HUDEP-2 (cell line): Measurements from ENCODE around the gene NSL1.
A peak's percentile ranks its signal among the peaks of the same experiment; 100 is the strongest.
"Not testable (repeated sequence)": the region's sequence is repeated elsewhere in the genome, so short reads cannot be mapped to it uniquely, and the experiment has no call there.

Experiments
- DNase-seq, 76 experiments: peaks; one replicate each; lab custom pipeline; 2025; ENCODE audit not compliant: unreplicated experiment in 76 of 76; lab: John Stamatoyannopoulos, UW

NSL1 gene

GRCh38 chr1:212791676-212792395 is at the start of gene NSL1, which contains the start of gene TATDN3:
Gene NSL1 (minus strand): TSS chr1:212791777. CDS start chr1:212791763, 14 bp downstream.
Gene TATDN3 (plus strand): TSS chr1:212791894. CDS start chr1:212791922, 28 bp downstream.
- DNase-seq, result peak in 75 of 76 experiments; percentile 35 to 98 (median 85)

- no peak for DNase-seq
Observed at GRCh38 chr1:212838145-212838544, 46.6 kb upstream of the NSL1 start.

- DNase-seq, result not testable (repeated sequence)
Observed at GRCh38 chr1:212833211-212834207, 41.9 kb upstream of the NSL1 start.

- DNase-seq, result no peak
Observed at GRCh38 chr1:212828395-212828794, 36.8 kb upstream of the NSL1 start.

GRCh38 chr1:212827831-212828278 is 36.3 kb upstream of the NSL1 start:
- DNase-seq, result no peak

GRCh38 chr1:212827171-212827776 is 35.7 kb upstream of the NSL1 start:
- DNase-seq, result no peak

GRCh38 chr1:212825798-212826452 is 34.3 kb upstream of the NSL1 start:
- DNase-seq, result no peak

- no peak for DNase-seq
Observed at GRCh38 chr1:212824201-212824600, 32.6 kb upstream of the NSL1 start.

- no peak for DNase-seq
Observed at GRCh38 chr1:212822956-212823355, 31.4 kb upstream of the NSL1 start.

GRCh38 chr1:212820969-212821368 is 29.4 kb upstream of the NSL1 start:
- DNase-seq, result no peak

- no peak for DNase-seq
Observed at GRCh38 chr1:212819726-212820125, 28.1 kb upstream of the NSL1 start.

- no peak for DNase-seq
Observed at GRCh38 chr1:212816567-212817278, 25.1 kb upstream of the NSL1 start.

- DNase-seq, result peak in 5 of 76 experiments; percentile 6 to 13 (median 7)
Observed at GRCh38 chr1:212814537-212815334, 23.2 kb upstream of the NSL1 start.

GRCh38 chr1:212805767-212806166 is 14.2 kb upstream of the NSL1 start:
- DNase-seq, result no peak

GRCh38 chr1:212797681-212798080 is 6.1 kb upstream of the NSL1 start:
- DNase-seq, result no peak

- no peak for DNase-seq
Observed at GRCh38 chr1:212794561-212795014, 3.0 kb upstream of the NSL1 start.

GRCh38 chr1:212792396-212792908 is 875 bp upstream of the NSL1 start:
- DNase-seq, result no peak

- DNase-seq, result peak in 22 of 76 experiments; percentile 33 to 75 (median 56)
Observed at GRCh38 chr1:212791261-212791675, 309 bp downstream of the NSL1 start.

GRCh38 chr1:212785871-212786270 is 5.7 kb downstream of the NSL1 start:
- no peak for DNase-seq
